Cardiac muscle cell (in vitro differentiated cells and primary cell): ENCODE results near the gene RICTOR. TPM values are rescaled to one million over a fixed set of nuclear protein-coding genes. Genes with fewer than 3 reads are reported as not detected.

Experiments
- DNase-seq, 2 donors: peaks; one replicate each; pipeline versions ENCODE4 v3.0.0 to v3.0.0-alpha.2; 2010 to 2017; ENCODE audit warnings: low read depth in 1 of 2, low spot score in 1 of 2
- H3K27ac ChIP-seq: fragments of 200-600 bp; sonication (generic); 2 replicates; pipeline ENCODE4 v1.5.1; 2016
- H3K27me3 ChIP-seq: fragments of 200-600 bp; sonication (generic); 2 replicates; pipeline ENCODE4 v1.6.0; 2016; ENCODE audit warnings: control low read depth
- H3K36me3 ChIP-seq: fragments of 200-600 bp; sonication (generic); 2 replicates; pipeline ENCODE4 v1.5.1; 2016; ENCODE audit warnings: control low read depth
- H3K4me1 ChIP-seq: fragments of 200-600 bp; sonication (generic); 2 replicates; pipeline ENCODE4 v1.8.1; 2017; ENCODE audit warnings: low read depth, mild to moderate bottlenecking, mixed run types
- H3K4me3 ChIP-seq: fragments of 200-600 bp; sonication (generic); 2 replicates; pipeline ENCODE4 v1.5.1; 2016; ENCODE audit warnings: mild to moderate bottlenecking
- H3K9me3 ChIP-seq: fragments of 200-600 bp; sonication (generic); 2 replicates; pipeline ENCODE4 v1.5.1; 2017; ENCODE audit warnings: low read depth, mild to moderate bottlenecking, control low read depth
- CTCF ChIP-seq: IDR thresholded peaks from 2 replicates; pipeline ENCODE4 v1.5.1; 2012; ENCODE audit warnings: low read depth, mild to moderate bottlenecking, low read length
- polyA plus RNA-seq: library from polyadenylated mRNA; unstranded; fragments of >200 nt; fragmentation: Nextera tagmentation; extraction: Ambion mirVana; gene quantifications from 2 replicates; pipeline ENCODE4 v1.2.1, GENCODE V29; 2016
- total RNA-seq: library from RNA; depleted of rRNA; stranded (reverse); fragments of >200 nt; gene quantifications from 2 replicates; pipeline ENCODE4 v1.2.3, GENCODE V29; 2016

The RICTOR gene
- total and polyA plus RNA-seq, 2 experiments from 2014 or later = 6.0 to 20.6 TPM

DNA sequence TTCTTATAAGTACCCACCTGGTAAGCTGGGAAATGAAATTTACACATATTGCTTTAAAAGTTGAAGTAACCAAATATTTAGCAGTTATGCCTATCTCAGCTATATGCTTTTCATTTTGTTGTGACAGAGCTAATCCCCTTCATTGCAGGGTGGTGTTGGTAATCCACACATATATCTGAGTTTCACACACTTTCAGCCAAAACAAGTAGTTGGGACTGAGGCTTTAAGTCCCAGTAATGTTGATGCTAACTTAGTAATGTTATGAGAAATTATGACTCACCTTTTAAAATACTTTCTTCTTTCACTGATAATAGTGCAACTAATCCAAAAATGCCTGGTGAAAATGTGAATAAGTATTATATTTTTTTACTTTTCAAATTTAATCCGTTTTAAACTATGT is 19.2 kb upstream of the RICTOR start:
- Histone ChIP-seq H3K27me3 (no peaks in the 10 kb centered on the region), H3K9me3 (no peaks in the 10 kb centered on the region), H3K27ac (no peak overlapping the region), H3K36me3 (no peaks in the 10 kb centered on the region), H3K4me1 (no peaks in the 10 kb centered on the region), H3K4me3 (no peak overlapping the region)
- DNase-seq = peak in 1 of 2 donors; percentile 9
- TF ChIP-seq CTCF = no peak

GRCh38 chr5:39092581-39093351 is 18.6 kb upstream of the RICTOR start:
- Histone ChIP-seq H3K4me3 (no peak overlapping the region), H3K36me3 (no peaks in the 10 kb centered on the region), H3K27me3 (no peaks in the 10 kb centered on the region), H3K4me1 (no peaks in the 10 kb centered on the region), H3K27ac (no peak overlapping the region), H3K9me3 (no peaks in the 10 kb centered on the region)
- peak in 1 of 2 donors; percentile 9 for DNase-seq
- TF ChIP-seq CTCF = no peak

DNA sequence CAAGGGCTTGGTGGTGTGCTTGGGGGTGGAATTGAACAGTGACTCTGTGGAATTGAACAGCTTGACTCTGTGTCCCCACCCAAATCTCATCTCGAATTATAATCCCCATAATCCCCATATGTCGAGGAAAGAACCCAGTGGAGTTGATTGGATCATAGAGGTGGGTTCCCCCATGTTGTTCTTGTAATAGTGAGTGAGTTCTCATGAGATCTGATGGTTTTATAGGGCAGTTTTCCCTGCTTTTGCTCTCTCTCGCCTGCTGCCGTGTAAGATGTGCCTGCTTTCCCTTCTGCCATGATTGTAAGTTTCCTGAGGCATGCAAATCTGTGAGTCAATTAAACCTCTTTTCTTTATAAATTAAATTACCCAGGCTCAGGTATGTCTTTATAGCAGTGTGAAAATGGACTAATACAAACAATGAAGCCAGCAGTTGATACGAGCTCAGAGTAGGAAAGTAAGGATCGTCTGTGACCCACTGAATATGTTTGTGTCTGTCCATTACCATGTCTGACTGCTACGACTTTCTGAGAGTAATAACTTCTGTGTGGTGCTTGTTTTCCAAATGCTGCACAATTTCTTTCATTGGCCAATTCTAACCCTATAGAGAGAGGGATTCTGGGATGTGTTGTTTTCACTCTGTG is 17.9 kb upstream of the RICTOR start:
- no peak for DNase-seq
- no peak overlapping the region for H3K27ac ChIP-seq

DNA sequence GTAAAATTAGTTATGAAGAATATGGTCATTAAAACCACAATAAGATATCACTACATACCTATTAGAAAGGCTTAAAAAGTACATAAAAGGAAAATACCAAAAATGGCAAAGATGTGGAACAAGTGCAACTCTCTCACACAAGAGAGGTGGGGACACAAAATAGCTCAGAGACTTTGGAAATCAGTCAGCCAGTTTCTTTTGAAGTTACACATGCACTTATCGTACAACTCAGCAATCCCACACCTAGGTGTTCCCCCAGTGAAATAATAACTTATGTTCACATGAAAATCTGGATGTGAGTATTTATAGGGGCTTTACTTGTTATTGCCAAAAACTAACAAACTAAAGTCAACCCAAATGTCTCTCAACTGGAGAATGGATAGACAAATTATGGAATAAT is 9.8 kb upstream of the RICTOR start:
- H3K4me3 ChIP-seq = no peak overlapping the region

More for the DNA sequence above, 17.9 kb upstream of the RICTOR start:
- H3K27me3 ChIP-seq = no peaks in the 10 kb centered on the region
- H3K9me3 ChIP-seq = no peaks in the 10 kb centered on the region
- H3K4me3 ChIP-seq = no peak overlapping the region
- no peaks in the 10 kb centered on the region for H3K4me1 ChIP-seq
- no peak for TF ChIP-seq CTCF
- no peaks in the 10 kb centered on the region for H3K36me3 ChIP-seq

GRCh38 chr5:39082995-39083394 is 8.8 kb upstream of the RICTOR start:
- no peaks in the 10 kb centered on the region for H3K27me3 ChIP-seq
- H3K4me3 ChIP-seq = no peak overlapping the region
- DNase-seq = no peak
- no peaks in the 10 kb centered on the region for H3K9me3 ChIP-seq
- no peaks in the 10 kb centered on the region for H3K36me3 ChIP-seq
- H3K27ac ChIP-seq = no peak overlapping the region
- TF ChIP-seq CTCF = no peak
- H3K4me1 ChIP-seq = no peaks in the 10 kb centered on the region

More for the DNA sequence above, 9.8 kb upstream of the RICTOR start:
- Histone ChIP-seq H3K27me3 (no peaks in the 10 kb centered on the region), H3K27ac (no peak overlapping the region), H3K4me1 (no peaks in the 10 kb centered on the region), H3K9me3 (no peaks in the 10 kb centered on the region), H3K36me3 (no peaks in the 10 kb centered on the region)
- DNase-seq = no peak
- no peak for TF ChIP-seq CTCF
